ENCODE measurements around the gene TRAF3.

TRAF3 gene

GRCh38 chr14:102776761-102777710 lies at the start of gene TRAF3:
TRAF3 (plus strand) TSS chr14:102777449; CDS start chr14:102870202, 92,753 bp downstream.
- TF ChIP-seq, protein P1, sequence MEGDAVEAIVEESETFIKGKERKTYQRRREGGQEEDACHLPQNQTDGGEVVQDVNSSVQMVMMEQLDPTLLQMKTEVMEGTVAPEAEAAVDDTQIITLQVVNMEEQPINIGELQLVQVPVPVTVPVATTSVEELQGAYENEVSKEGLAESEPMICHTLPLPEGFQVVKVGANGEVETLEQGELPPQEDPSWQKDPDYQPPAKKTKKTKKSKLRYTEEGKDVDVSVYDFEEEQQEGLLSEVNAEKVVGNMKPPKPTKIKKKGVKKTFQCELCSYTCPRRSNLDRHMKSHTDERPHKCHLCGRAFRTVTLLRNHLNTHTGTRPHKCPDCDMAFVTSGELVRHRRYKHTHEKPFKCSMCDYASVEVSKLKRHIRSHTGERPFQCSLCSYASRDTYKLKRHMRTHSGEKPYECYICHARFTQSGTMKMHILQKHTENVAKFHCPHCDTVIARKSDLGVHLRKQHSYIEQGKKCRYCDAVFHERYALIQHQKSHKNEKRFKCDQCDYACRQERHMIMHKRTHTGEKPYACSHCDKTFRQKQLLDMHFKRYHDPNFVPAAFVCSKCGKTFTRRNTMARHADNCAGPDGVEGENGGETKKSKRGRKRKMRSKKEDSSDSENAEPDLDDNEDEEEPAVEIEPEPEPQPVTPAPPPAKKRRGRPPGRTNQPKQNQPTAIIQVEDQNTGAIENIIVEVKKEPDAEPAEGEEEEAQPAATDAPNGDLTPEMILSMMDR (IDR thresholded peaks at IDR 0.05; ENCODE audit: insufficient read depth, low read depth, low read length, missing control alignments), result no peak
- peak within 1 kb of the TSS; percentile 66 for H3K4me3 ChIP-seq (ENCODE audit: low read depth, low read length)
- DNase-seq (ENCODE audit: low read depth), result peak; percentile 94

GRCh38 chr14:102728501-102728900 lies 48.7 kb upstream of the TRAF3 start:
- no peak overlapping the region for H3K4me3 ChIP-seq (ENCODE audit: low read depth, low read length)
- DNase-seq (ENCODE audit: low read depth), result no peak
- TF ChIP-seq, protein P1 (IDR thresholded peaks at IDR 0.05; ENCODE audit: insufficient read depth, low read depth, low read length, missing control alignments), result no peak

DNA sequence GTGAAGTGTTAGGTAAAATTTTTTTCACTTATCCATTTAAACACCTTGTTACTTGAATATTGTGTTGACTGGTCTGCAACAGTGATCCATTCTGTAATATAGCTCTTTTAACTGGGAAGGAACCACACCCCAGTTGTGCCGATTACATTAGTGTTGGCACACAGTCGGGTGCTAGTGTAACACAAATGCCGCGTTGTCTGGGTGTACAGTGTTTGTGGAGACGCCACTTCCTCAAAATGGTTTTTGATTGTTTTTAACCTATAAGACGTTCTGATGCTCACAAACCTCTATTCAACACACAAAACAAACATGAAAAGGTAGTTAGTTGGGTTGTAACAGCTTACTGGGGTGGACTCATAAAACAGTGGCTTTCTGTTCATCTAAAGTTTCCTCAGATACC lies 48.0 kb upstream of the TRAF3 start:
- H3K4me3 ChIP-seq (ENCODE audit: low read depth, low read length), result no peak overlapping the region
- TF ChIP-seq, protein P1 (IDR thresholded peaks at IDR 0.05; ENCODE audit: insufficient read depth, low read depth, low read length, missing control alignments), result no peak
- no peak for DNase-seq (ENCODE audit: low read depth)

- TF ChIP-seq, protein P1 (IDR thresholded peaks at IDR 0.05; ENCODE audit: insufficient read depth, low read depth, low read length, missing control alignments), result no peak
- DNase-seq (ENCODE audit: low read depth), result no peak
- no peak overlapping the region for H3K4me3 ChIP-seq (ENCODE audit: low read depth, low read length)
Observed at GRCh38 chr14:102729825-102730224, 47.4 kb upstream of the TRAF3 start.

- no peak overlapping the region for H3K4me3 ChIP-seq (ENCODE audit: low read depth, low read length)
- no peak for DNase-seq (ENCODE audit: low read depth)
- TF ChIP-seq, protein P1 (IDR thresholded peaks at IDR 0.05; ENCODE audit: insufficient read depth, low read depth, low read length, missing control alignments), result no peak
Observed at GRCh38 chr14:102731101-102731870, 46.0 kb upstream of the TRAF3 start.

- DNase-seq (ENCODE audit: low read depth), result no peak
- no peak overlapping the region for H3K4me3 ChIP-seq (ENCODE audit: low read depth, low read length)
- TF ChIP-seq, protein P1 (IDR thresholded peaks at IDR 0.05; ENCODE audit: insufficient read depth, low read depth, low read length, missing control alignments), result no peak
Observed at GRCh38 chr14:102731871-102732800, 45.1 kb upstream of the TRAF3 start.
